Smooth muscle cell (in vitro differentiated cells): ENCODE measurements around the gene MTHFD1L. TPM values are rescaled to one million over a fixed set of nuclear protein-coding genes. Genes with fewer than 3 reads are reported as not detected.
"Not testable (repeated sequence)": the region's sequence is repeated elsewhere in the genome, so short reads cannot be mapped to it uniquely, and the experiment has no call there.

Experiments
- DNase-seq: peaks from one replicate; lab custom pipeline; 2025; ENCODE audit not compliant: unreplicated experiment; lab: John Stamatoyannopoulos, UW
- H2AFZ ChIP-seq: fragments of 200-600 bp; sonication (generic); 2 replicates; pipeline ENCODE4 v1.6.0; 2016; ENCODE audit warnings: antibody characterized with exemption, low read depth, mild to moderate bottlenecking
- H3F3A ChIP-seq: fragments of 200-600 bp; sonication (generic); 2 replicates; pipeline ENCODE4 v1.6.0; 2017; ENCODE audit warnings: antibody characterized with exemption, low read depth
- H3K27ac ChIP-seq: fragments of 200-600 bp; sonication (generic); 2 replicates; pipeline ENCODE4 v1.5.1; 2016; ENCODE audit warnings: low read depth, mild to moderate bottlenecking
- H3K27me3 ChIP-seq: fragments of 200-600 bp; sonication (generic); 2 replicates; pipeline ENCODE4 v1.6.1; 2016; ENCODE audit warnings: low read depth, mild to moderate bottlenecking
- H3K36me3 ChIP-seq: fragments of 200-600 bp; sonication (generic); 2 replicates; pipeline ENCODE4 v1.5.1; 2016; ENCODE audit warnings: low read depth
- H3K4me1 ChIP-seq: fragments of 200-600 bp; sonication (generic); 2 replicates; pipeline ENCODE4 v1.5.1; 2016; ENCODE audit warnings: low read depth
- H3K4me2 ChIP-seq: fragments of 200-600 bp; sonication (generic); 2 replicates; pipeline ENCODE4 v1.6.0; 2016; ENCODE audit warnings: mild to moderate bottlenecking
- H3K4me3 ChIP-seq: fragments of 200-600 bp; sonication (generic); 2 replicates; pipeline ENCODE4 v1.5.1; 2016; ENCODE audit warnings: mild to moderate bottlenecking
- H3K79me2 ChIP-seq: fragments of 200-600 bp; sonication (generic); 2 replicates; pipeline ENCODE4 v1.6.0; 2016; ENCODE audit warnings: low read depth, mild to moderate bottlenecking
- H3K9ac ChIP-seq: fragments of 200-600 bp; sonication (generic); 2 replicates; pipeline ENCODE4 v1.6.0; 2016; ENCODE audit warnings: low read depth
- H3K9me3 ChIP-seq: fragments of 200-600 bp; sonication (generic); replicated peaks from 2 replicates; pipeline ENCODE4 v1.5.1; 2016; ENCODE audit warnings: low read depth
- H4K20me1 ChIP-seq: fragments of 200-600 bp; sonication (generic); 2 replicates; pipeline ENCODE4 v1.6.0; 2016; ENCODE audit warnings: low read depth
- CTCF ChIP-seq: fragments of 200-600 bp; sonication (generic); IDR thresholded peaks from 2 replicates; pipeline ENCODE4 v1.5.1; 2017; ENCODE audit warnings: borderline replicate concordance, mild to moderate bottlenecking, antibody characterized with exemption; ENCODE audit not compliant: insufficient read depth, poor library complexity, severe bottlenecking
- WGBS: methylation state at CpG from one replicate; pipeline ENCODE4 v1.1.7; 2016; ENCODE audit warnings: low lambda C conversion rate; 5-methylcytosine and 5-hydroxymethylcytosine counted together
- polyA plus RNA-seq: library from polyadenylated mRNA; unstranded; fragments of >200 nt; fragmentation: Nextera tagmentation; extraction: Ambion mirVana; gene quantifications from 2 replicates; pipeline ENCODE4 v1.2.1, GENCODE V29; 2016
- total RNA-seq: library from RNA; depleted of rRNA; stranded (reverse); fragments of >200 nt; gene quantifications from 2 replicates; pipeline ENCODE4 v1.2.3, GENCODE V29; 2014

MTHFD1L gene
- total and polyA plus RNA-seq, 2 experiments from 2014 or later = 35.9 to 46.2 TPM

DNA sequence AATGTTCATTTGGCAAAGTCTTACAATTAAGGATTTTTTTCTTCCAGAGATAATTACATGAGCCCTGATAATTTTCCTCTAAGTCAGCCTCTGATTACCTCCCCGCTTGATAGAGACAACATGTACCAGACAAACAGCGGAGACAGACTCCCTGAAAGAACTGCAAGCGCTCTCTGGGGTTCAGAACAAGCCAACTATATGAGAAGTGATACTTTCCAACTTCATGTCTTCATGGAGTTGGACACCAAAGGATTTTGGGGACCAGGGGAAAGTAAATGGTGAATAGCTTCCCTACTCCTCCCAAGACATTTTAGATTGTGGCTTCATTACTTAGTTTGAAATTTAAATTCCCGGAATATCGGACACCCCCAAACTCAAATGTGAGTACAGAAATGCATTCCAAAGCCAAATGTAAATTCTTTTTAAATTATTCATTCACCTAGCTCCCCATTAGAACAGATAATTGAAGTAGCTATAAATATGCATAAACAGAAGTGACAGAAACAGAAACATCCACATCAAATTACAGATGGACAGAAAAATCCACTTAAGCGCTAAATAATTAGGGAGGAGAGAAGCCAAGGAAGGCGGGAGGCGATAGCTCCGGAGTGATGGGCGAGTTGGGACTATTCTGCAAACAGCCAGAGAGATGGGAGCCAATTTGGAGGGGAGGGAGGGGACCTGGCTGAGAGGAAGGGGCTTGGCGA is 244.5 kb downstream of the MTHFD1L start:
- Histone ChIP-seq H3K9me3 (no peaks in the 10 kb centered on the region), H4K20me1 (no peaks in the 10 kb centered on the region), H3K4me1 (no peaks in the 10 kb centered on the region), H3K4me2 (peak overlapping the region; percentile 62), H3K79me2 (no peaks in the 10 kb centered on the region), H3F3A (no peaks in the 10 kb centered on the region), H3K9ac (no peak overlapping the region), H3K27ac (no peak overlapping the region), H3K36me3 (no peaks in the 10 kb centered on the region), H3K27me3 (no peaks in the 10 kb centered on the region), H2AFZ (no peak overlapping the region), H3K4me3 (no peak overlapping the region)
- DNase-seq = no peak
- WGBS = 82% methylated on average over 11 of the region's 11 CpGs
- no peak for TF ChIP-seq CTCF

- Histone ChIP-seq H3K9me3 (no peaks in the 10 kb centered on the region), H3K79me2 (no peaks in the 10 kb centered on the region), H4K20me1 (no peaks in the 10 kb centered on the region), H3K27ac (no peak overlapping the region), H3K36me3 (no peaks in the 10 kb centered on the region), H3F3A (no peaks in the 10 kb centered on the region), H3K4me3 (no peak overlapping the region), H3K4me1 (no peaks in the 10 kb centered on the region), H3K4me2 (no peak overlapping the region), H3K9ac (no peak overlapping the region), H2AFZ (no peak overlapping the region), H3K27me3 (no peaks in the 10 kb centered on the region)
- 83% methylated on average over 4 of the region's 4 CpGs for WGBS
- no peak for TF ChIP-seq CTCF
- no peak for DNase-seq
Observed at GRCh38 chr6:151110576-151110905, 245.0 kb downstream of the MTHFD1L start.

DNA sequence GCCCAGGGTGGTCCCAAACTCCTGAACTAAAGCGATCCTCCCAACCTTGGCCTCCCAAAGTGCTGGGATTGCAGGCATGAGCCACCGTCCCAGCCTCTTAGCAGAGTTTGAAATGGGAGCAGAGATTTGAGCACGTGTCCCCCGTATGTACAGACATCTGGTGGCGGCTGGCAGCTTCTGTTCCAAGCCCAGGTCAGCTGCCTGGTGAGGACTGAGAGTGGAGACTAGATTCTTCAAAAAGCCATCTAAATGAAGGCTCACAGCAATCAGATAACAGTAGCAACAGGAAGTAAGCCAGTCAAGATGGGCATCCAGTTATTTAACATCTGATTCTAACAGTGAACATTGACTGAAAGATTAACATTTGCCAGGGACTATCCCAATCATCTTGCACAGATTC is 246.2 kb downstream of the MTHFD1L start:
- Histone ChIP-seq H3K9ac (no peak overlapping the region), H3K9me3 (no peaks in the 10 kb centered on the region), H3K36me3 (no peaks in the 10 kb centered on the region), H3K27ac (no peak overlapping the region), H3K4me2 (no peak overlapping the region), H4K20me1 (no peaks in the 10 kb centered on the region), H3K4me1 (no peaks in the 10 kb centered on the region), H3F3A (no peaks in the 10 kb centered on the region), H3K79me2 (no peaks in the 10 kb centered on the region), H2AFZ (no peak overlapping the region), H3K27me3 (no peaks in the 10 kb centered on the region), H3K4me3 (no peak overlapping the region)
- DNase-seq = no peak
- no peak for TF ChIP-seq CTCF
- WGBS = 84% methylated on average over 5 of the region's 5 CpGs

- DNase-seq = no peak
- H3K9me3 ChIP-seq = no peaks in the 10 kb centered on the region
- H4K20me1 ChIP-seq = no peaks in the 10 kb centered on the region
- no peak overlapping the region for H3K9ac ChIP-seq
- H3K36me3 ChIP-seq = no peaks in the 10 kb centered on the region
- no peaks in the 10 kb centered on the region for H3K79me2 ChIP-seq
- no peak for TF ChIP-seq CTCF
- H3F3A ChIP-seq = no peaks in the 10 kb centered on the region
- H3K27ac ChIP-seq = no peak overlapping the region
- no peak overlapping the region for H3K4me2 ChIP-seq
- no peaks in the 10 kb centered on the region for H3K4me1 ChIP-seq
- WGBS = 95% methylated on average over 4 of the region's 4 CpGs
- H2AFZ ChIP-seq = no peak overlapping the region
- no peak overlapping the region for H3K4me3 ChIP-seq
- H3K27me3 ChIP-seq = no peaks in the 10 kb centered on the region
Observed at GRCh38 chr6:151112130-151112529, 246.6 kb downstream of the MTHFD1L start.

GRCh38 chr6:151112884-151113283 is 247.4 kb downstream of the MTHFD1L start:
- not testable (repeated sequence) for H3K4me1 ChIP-seq, H3K9me3 ChIP-seq, H3K27ac ChIP-seq, H3K4me2 ChIP-seq, H3K4me3 ChIP-seq, H3K27me3 ChIP-seq, H2AFZ ChIP-seq, DNase-seq, H3K79me2 ChIP-seq, H4K20me1 ChIP-seq, H3K36me3 ChIP-seq, H3F3A ChIP-seq, H3K9ac ChIP-seq
- WGBS = 92% methylated on average over 3 of the region's 3 CpGs
